ENCODE results near the gene TMEM37. TPM values are rescaled to one million over a fixed set of nuclear protein-coding genes. Genes with fewer than 3 reads are reported as not detected.

TMEM37 gene
- total RNA-seq, 1 experiment from 2014 or later: 13.8 TPM

DNA sequence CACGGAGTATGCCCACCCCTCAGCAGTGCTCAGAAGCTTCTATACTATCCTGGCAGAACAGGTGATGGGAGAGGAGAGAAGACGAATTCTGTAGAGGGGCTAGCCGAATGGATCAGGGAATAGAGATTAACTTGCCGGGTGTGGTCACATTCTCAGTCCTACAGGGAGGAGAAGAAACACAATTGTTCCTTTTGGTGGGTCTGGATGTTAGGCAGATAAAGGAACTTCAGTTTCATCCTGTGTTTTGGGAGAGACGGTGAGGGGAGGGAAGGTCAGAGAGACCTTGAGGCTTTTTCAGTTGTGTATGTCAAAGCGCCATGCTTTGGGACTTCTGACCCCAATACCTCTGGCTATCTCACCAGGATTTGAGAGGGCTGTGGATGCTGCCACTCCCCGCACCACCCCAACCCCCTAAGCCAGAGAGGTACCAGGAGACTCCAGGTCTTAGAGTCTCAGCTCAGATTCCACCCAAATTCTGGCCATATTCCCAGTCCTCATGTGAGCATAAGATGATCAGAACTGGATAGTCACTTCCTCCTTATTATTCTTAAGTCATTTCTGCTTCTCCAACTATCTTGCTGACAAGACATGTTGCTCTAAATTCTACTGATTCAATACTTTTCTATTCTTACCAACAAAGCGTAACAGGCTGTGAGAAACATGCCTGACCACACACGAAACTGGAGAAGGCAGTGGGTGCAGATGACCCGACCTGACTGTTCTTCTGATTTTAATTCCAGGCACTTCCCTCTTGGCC lies 2.3 kb upstream of the TMEM37 start:
- ChIA-PET CTCF (no interaction called here), POLR2A (ENCODE audit: low non-redundant PET) (interaction anchor here (0.7 kb wide), 1 partner anchor 12 kb away, joined by 3 read pairs; no protein-coding TSS in a partner anchor)
- no peaks in the 10 kb centered on the region for H3K27me3 ChIP-seq (replicated peaks; ENCODE audit: insufficient read depth, low read depth, low read length, poor library complexity)
- TF ChIP-seq EZH2 (IDR thresholded peaks at IDR 0.05; ENCODE audit: borderline replicate concordance, low read depth, low read length, poor library complexity, severe bottlenecking): no peak
- TF ChIP-seq, protein P1, sequence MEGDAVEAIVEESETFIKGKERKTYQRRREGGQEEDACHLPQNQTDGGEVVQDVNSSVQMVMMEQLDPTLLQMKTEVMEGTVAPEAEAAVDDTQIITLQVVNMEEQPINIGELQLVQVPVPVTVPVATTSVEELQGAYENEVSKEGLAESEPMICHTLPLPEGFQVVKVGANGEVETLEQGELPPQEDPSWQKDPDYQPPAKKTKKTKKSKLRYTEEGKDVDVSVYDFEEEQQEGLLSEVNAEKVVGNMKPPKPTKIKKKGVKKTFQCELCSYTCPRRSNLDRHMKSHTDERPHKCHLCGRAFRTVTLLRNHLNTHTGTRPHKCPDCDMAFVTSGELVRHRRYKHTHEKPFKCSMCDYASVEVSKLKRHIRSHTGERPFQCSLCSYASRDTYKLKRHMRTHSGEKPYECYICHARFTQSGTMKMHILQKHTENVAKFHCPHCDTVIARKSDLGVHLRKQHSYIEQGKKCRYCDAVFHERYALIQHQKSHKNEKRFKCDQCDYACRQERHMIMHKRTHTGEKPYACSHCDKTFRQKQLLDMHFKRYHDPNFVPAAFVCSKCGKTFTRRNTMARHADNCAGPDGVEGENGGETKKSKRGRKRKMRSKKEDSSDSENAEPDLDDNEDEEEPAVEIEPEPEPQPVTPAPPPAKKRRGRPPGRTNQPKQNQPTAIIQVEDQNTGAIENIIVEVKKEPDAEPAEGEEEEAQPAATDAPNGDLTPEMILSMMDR (conservative IDR thresholded peaks at IDR 0.05; ENCODE audit: low read depth, low read length): no peak
- peak overlapping the region; percentile 89 for H3K27ac ChIP-seq (ENCODE audit: low read depth, low read length, poor library complexity, severe bottlenecking)
- no peak overlapping the region for H3K4me3 ChIP-seq (ENCODE audit: low read depth, low read length, poor library complexity, severe bottlenecking)
- H3K4me1 ChIP-seq (ENCODE audit: insufficient read depth, low read length, poor library complexity, severe bottlenecking): peaks cover 46% of the 10 kb centered on the region
- H3K36me3 ChIP-seq (ENCODE audit: insufficient read depth, low read length, poor library complexity, severe bottlenecking): no peaks in the 10 kb centered on the region
- peak; percentile 72 for DNase-seq (ENCODE audit: low spot score)
- H3K9me3 ChIP-seq (ENCODE audit: low read depth, low read length, poor library complexity, severe bottlenecking): no peaks in the 10 kb centered on the region
- intact Hi-C loops (cut with micrococcal nuclease; ENCODE audit: unreplicated experiment): no loop called here
- no TSS peak for BruUV-seq (replicated peaks)

DNA sequence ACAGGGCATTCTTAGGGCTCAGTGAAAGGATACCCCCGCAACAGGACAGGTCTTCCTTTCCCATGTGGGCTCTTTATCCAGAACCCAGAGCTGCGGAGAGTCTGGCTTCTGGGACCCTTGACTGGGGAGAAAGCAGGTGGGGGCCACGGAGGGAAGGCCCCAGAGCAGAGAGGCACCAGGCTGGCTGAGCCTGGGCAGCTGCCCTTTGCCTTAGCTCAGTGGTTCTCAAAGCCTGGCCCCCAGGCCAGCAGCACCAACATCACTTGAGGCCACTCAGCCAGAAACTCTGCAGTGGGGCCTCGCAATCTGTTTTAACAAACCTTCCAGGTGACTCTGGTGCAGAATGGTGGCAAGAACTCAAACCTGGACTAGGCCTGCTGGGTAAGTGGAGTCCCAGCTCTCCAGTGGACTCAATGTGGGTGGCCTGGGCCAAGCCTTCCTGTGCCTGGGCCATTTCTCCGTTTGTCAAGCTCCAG lies 1.6 kb upstream of the TMEM37 start:
- DNase-seq (ENCODE audit: low spot score): no peak
- intact Hi-C loops (cut with micrococcal nuclease; ENCODE audit: unreplicated experiment): no loop called here
- BruUV-seq (replicated peaks): no TSS peak

DNA sequence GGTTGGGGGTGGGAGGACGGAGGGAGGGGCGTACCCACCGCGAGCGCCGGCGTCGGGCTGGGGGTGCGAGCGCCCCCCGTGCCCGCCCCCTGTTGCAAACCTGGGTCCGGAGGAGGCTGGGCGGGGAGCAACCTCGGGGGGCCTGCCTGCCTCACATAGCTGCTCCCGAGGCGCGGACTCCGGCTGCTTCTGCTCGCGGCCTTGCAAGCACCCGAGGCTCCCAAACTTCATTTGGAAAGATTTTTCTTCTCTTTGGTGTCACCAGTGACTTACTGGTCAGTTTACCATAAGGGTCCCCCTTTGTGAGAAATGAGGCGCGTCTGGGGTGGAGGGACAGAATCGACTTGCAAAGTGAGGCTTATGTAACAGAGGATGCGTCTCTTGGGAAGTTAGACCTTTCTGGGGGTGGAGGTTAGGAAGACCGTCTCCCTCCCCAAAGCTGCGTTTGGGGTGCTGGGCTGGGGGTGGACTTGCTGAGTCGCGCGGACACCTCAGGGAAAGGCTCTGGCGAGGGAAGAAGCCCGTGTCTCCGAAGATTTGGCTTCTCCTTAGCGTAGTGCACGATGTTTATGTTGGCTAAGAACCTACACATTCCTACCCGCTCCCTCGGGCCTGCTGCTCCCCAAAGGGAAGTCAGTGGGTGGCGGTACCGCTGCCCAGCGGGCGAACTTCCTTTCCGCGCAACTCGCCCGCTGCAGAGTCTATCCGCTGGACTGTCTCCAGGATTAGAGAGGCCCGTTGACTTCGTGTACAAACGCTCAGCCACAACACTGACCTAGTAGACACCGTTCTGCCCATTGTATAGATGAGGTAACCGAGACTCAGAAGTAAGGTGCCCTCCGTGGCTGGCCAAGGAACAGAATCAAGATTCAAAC lies 559 bp downstream of the TMEM37 start:
- intact Hi-C loops (cut with micrococcal nuclease; ENCODE audit: unreplicated experiment): no loop called here
- Histone ChIP-seq H3K27me3 (replicated peaks; ENCODE audit: insufficient read depth, low read depth, low read length, poor library complexity) (no peaks in the 10 kb centered on the region), H3K27ac (ENCODE audit: low read depth, low read length, poor library complexity, severe bottlenecking) (peak overlapping the region; percentile 89), H3K4me1 (ENCODE audit: insufficient read depth, low read length, poor library complexity, severe bottlenecking) (peaks cover 49% of the 10 kb centered on the region), H3K4me3 (ENCODE audit: low read depth, low read length, poor library complexity, severe bottlenecking) (peak overlapping the region; percentile 66), H3K36me3 (ENCODE audit: insufficient read depth, low read length, poor library complexity, severe bottlenecking) (no peaks in the 10 kb centered on the region), H3K9me3 (ENCODE audit: low read depth, low read length, poor library complexity, severe bottlenecking) (no peaks in the 10 kb centered on the region)
- ChIA-PET CTCF (no interaction called here), POLR2A (ENCODE audit: low non-redundant PET) (no interaction called here)
- peak; percentile 92 for DNase-seq (ENCODE audit: low spot score)
- TF ChIP-seq, protein P1 (conservative IDR thresholded peaks at IDR 0.05; ENCODE audit: low read depth, low read length): no peak
- TF ChIP-seq EZH2 (IDR thresholded peaks at IDR 0.05; ENCODE audit: borderline replicate concordance, low read depth, low read length, poor library complexity, severe bottlenecking): no peak
- BruUV-seq (replicated peaks): TSS peak; percentile 42

More for the DNA sequence above, 1.6 kb upstream of the TMEM37 start:
- no peak for TF ChIP-seq EZH2 (IDR thresholded peaks at IDR 0.05; ENCODE audit: borderline replicate concordance, low read depth, low read length, poor library complexity, severe bottlenecking)
- TF ChIP-seq, protein P1 (conservative IDR thresholded peaks at IDR 0.05; ENCODE audit: low read depth, low read length): no peak
- H3K36me3 ChIP-seq (ENCODE audit: insufficient read depth, low read length, poor library complexity, severe bottlenecking): no peaks in the 10 kb centered on the region
- peaks cover 49% of the 10 kb centered on the region for H3K4me1 ChIP-seq (ENCODE audit: insufficient read depth, low read length, poor library complexity, severe bottlenecking)
- no peaks in the 10 kb centered on the region for H3K27me3 ChIP-seq (replicated peaks; ENCODE audit: insufficient read depth, low read depth, low read length, poor library complexity)
- CTCF ChIA-PET: no interaction called here
- H3K9me3 ChIP-seq (ENCODE audit: low read depth, low read length, poor library complexity, severe bottlenecking): no peaks in the 10 kb centered on the region
- POLR2A ChIA-PET (ENCODE audit: low non-redundant PET): no interaction called here
- peak overlapping the region; percentile 89 for H3K27ac ChIP-seq (ENCODE audit: low read depth, low read length, poor library complexity, severe bottlenecking)
- no peak overlapping the region for H3K4me3 ChIP-seq (ENCODE audit: low read depth, low read length, poor library complexity, severe bottlenecking)
